NK-92 (cell line): ENCODE data around the gene PTPRJ.

Source experiments
- DNase-seq: peaks from one replicate; lab custom pipeline; 2025; ENCODE audit not compliant: unreplicated experiment; lab: John Stamatoyannopoulos, UW

PTPRJ gene

DNA sequence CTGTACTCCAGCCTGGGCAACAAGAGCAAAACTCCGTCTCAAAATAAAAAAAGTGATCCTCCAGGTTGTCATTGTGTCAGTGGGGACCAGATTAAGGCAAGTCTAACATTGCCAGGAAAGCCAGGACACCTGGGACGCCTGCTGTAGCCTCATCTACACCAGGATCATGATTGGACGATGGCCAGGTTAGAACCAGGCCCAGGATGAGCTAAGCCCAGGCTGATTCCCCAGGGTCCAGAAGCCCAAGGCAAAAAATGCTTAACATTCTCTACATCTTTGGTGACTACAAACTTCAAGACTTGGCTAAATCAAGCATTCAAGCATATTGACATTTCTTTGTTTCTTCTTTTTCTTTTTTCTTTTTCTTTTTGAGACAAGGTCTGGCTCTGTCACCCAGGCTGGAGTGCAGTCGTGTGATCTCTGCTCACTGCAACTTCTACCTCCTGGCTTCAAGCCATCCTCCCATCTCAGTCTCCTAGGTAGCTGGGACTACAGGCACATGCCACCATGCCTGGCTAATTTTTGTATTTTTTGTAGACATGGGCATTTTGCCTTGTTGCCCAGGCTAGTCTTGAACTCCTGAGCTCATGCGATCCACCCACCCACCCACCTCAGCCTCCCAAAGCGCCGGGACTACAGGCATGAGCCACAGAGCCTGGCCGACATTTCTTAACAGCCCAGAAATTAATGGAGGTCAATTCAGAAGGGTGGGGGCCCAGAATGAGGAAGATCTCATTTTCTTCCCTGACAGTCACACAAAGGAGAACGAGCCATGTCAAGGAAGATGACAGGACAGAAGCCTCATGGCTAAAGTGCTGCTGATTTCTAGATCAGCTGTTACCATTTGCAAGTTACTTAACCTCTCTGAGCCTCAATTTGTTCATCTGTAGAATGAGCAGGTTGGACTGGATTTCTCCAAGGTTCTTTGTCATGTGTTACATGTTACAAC is 12.5 kb upstream of the PTPRJ start:
- DNase-seq: no peak

DNA sequence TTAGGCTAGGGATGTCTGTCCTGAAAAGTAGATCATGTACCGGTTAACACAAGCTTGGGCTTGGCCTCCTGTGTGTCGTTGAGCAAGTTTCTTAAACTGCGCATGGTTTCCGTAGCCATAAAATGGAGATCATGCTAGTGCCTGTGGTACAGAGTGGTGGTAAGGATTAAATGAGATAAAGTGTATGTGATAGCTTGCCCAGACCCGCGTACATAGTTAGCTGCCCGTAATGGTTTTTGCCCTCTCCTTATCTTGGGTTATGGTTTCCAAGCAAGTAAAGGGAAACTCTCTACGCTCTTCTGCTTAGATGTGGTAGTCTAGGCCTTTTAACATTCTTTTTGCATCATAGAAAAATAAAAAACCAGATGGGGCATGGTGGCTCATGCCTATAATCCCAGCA is 11.0 kb upstream of the PTPRJ start:
- no peak for DNase-seq

DNA sequence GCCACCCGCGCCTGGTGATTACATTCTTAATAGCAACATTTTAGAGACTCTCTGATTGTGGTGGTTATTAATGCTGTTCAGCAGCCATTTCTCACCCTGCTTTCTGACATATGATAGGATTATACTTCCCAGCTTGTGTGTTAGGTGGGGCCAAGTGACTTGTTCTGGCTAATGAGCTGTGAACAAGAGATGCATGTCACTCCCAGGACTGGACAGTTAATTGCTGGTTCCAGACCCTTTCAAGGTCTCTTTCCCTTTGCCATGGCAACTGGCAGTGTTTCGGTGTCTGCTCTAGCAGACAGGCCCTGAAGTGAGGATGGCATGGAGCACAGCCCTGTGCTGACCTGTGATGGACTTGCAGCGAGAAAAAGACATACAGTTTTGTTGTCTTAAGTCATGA is 8.9 kb upstream of the PTPRJ start:
- no peak for DNase-seq

DNA sequence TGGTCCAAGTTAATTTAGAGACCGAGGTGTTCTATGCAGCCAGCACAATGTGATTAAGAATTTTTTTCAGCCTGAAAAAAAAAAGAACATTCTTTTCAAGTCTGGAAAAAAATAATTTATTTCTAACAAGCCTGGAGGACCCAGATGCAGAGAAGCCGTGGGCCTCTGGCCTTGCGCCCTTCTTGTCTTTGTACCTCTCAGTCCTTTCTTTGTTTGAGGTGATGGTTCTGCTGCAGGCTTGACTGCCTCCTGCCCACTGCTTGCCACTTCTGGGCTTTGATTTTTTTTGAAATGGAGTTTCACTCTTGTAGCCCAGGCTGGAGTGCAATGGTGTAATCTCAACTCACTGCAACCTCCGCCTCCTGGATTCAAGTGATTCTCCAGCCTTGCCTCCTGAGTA is 7.2 kb upstream of the PTPRJ start:
- no peak for DNase-seq

DNA sequence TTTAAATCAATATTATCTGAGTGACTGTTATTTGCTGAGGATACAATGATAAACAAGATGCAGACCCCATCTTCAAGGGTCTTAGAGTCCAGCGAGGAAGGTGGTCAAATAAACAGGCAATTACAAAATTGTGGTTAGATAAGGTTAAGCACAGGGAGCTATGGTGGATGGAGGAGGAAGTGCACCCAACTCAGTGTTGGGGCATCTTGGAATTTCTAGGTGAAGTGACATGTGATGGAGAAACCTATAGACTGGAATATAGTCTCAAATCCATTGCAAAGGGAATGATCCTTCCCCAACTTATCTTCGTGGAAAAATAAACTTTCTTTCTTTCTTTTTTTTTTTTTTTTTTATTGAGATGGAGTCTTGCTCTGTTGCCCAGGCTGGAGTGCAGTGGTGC is 3.4 kb upstream of the PTPRJ start:
- DNase-seq: no peak

DNA sequence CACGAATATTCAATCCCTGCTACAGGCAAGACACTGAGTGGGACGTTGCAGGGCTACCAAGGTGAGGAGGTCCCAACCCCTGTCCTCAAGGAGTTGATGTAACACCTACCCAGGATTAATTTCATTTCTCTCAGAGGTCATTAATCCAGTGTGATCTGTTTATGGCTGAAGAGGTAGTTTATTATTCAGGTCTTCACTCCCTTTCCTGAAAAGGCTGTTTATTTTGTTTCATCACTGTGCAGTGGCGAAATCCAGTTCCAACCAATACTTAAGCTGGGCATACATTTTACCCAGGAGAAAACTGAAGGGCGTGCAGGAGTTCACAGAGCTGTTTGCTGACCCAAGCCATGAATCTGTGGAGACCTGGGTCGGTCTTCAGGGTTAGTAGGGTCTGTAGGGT is 2.7 kb upstream of the PTPRJ start:
- DNase-seq: no peak

DNA sequence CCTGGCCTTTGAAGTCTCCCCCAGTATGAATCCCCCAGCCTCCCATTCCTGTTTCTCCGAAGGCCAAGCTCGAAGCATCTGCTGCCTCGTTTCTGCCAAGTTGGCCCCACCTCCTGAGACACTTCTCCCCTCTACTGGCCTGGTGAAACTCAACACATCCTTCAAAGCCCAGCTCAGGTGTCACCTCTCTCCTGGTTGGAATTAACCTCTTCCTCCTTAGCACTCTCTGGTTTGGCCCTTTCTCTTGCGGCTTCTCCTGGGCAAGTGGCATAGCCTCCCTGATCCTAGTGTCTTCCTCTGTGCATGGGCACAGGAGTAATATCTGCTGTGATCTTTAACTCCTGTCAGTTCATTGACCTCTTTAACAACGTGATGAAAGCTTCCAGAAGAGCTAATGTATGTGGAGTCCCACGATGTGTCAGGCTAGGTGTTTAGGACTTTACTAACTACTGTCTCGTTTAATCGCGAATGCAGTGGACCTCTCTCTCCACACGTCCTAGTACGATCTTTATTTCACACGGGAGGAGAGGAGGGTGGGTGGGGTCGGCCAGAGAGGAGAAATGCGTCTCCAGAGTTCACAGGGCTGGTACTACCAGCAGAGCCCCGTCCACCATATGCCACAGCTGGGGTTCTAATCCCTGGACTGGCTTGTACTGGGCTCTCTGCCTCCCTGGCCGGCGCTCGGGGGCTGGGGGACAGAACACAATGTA is 826 bp upstream of the PTPRJ start:
- DNase-seq: no peak

DNA sequence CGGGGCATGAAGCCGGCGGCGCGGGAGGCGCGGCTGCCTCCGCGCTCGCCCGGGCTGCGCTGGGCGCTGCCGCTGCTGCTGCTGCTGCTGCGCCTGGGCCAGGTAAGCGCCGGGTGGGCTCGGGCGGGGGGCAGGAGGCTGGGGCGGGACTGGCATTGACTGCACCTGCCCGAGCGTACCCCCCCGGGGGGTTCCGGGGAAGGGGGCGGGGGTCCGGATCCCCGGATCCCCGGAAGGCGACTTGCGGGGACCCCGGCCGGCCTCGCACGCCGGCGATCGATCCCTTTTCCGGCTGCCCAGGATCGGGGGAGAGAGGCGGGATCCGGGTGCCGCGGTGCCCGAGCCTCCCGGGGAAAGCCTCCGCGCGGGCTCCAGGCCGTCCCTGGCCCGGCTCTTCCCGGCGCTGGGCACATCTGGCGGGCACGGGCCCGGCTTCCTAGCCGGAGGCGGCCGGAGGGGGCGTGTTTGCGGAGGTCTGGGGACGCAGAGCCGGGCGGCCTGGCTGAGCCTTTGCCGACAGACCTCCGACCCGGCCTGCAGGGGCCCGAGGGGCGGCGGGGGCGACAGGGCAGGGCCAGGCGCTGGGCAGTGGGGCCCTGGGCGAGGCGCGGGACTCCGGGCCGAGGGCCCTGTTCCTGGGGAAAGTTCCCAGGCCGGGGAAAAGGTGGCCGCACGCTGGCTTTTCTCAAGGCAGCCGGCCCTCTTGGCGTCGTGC is 705 bp downstream of the PTPRJ start:
- no peak for DNase-seq

DNA sequence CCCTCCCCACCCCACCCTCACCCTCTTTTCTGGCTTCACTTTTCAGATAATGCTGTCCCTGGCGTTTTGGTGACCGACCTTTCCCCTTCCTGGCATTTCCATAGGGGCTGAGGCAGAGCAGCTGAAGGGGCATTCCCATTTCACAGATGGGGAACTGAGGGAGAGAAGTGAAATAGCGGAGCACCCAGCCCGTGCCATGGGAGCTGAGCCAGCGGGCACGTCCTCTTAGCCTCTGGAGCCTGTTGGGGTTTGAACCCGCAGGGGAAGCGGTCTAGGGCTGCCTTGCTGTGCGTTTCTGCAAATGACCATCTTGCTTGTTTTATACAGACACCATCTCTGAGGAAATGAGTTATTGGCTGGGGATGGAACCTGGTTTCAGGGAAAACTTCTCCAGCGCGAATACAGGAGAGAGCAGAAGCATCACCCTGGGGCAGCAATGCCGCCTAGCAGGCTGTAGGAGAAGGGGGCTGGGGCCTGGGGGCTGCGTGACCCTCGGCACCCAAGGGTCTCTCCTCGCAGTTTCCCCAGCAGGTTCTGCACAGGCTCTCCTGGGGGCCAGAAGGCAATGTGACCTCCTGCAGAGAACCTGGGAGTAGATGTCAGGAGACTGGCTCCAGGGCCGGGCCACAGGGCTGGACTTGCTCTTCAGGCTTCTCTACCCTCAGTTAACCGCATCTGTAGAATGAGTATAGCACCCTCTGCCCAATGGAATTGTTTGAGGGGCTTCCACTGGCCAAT is 1.5 kb downstream of the PTPRJ start:
- DNase-seq: no peak

DNA sequence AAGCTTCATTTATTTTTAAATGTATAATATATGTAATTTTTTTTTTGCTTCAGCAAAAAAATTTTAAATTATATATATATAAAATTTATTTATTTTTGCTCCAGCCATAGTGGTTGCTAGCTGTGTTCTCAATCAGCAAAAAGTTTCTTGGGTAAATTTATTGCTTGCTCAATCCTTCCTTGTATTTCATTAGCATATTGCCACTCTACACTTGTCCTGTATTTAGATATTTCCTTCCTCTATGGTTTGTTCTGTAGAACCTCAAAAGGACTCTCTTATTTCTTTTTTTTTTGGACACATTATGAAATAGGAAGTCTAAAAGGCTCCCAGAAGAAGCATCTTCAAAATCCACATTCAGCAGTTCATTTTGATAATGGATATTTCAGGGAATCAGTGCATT is 2.3 kb downstream of the PTPRJ start:
- DNase-seq: no peak

DNA sequence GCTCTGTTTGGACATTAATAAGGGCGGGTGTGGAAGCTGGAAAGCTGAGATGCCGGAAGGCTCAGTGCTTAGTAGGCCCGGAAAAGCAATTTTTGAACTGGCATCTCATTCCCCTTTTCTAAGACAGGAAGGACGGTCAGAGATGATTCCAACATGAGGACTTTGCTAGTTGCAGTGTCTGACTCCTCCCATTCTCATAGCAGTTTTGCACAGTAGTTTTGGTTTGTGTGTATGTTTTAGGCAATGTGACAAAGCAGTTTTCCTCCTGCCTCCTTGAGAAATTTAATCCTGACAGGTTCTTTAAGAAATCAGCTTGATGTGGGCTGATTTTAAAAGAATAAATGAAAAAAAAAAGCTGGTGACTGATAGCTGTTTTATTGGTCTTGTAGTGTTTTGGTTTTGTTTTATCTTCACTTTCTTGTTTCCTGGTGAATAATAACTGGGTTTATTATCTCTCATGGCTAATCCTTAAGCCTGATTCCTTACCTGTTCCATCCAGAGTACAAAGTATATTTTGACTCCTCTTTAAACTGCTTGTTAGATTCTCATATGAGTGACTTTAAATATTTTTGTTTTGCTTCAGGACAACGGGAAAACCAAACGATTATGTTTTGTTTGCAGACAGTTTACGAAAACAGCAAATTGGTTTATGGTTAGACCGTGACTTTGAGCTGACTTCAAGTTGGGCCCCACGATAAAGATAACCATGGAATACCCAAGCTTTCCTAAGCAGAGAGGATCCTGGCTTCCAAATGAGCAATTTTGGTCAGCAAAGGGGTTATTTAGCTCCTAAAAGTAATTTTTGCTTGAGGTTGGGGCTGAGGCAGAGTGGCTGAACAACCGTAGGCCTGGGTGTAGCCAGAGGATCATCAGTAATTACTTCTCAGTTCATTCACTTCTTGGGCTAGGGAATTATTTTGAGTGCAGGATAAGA is 3.4 kb downstream of the PTPRJ start:
- DNase-seq: no peak

DNA sequence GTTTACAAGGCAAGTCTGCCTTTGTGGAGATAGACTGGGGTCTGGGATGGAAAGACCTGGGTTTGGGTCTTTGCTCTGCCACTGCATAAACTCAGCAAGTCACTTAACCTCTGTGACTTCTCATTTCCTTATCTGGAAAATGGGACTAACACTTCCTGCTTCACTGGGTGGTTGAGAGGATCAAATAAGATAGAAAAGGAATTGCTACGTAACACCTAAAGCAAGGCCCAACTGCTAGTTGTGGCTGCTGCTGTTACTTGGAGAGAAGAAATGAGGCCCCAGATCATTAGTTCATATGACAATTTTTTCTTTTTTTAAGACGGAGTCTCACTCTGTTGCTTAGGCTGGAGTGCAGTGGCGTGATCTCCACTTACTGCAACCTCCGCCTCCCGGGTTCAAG is 5.9 kb downstream of the PTPRJ start:
- DNase-seq: no peak

DNA sequence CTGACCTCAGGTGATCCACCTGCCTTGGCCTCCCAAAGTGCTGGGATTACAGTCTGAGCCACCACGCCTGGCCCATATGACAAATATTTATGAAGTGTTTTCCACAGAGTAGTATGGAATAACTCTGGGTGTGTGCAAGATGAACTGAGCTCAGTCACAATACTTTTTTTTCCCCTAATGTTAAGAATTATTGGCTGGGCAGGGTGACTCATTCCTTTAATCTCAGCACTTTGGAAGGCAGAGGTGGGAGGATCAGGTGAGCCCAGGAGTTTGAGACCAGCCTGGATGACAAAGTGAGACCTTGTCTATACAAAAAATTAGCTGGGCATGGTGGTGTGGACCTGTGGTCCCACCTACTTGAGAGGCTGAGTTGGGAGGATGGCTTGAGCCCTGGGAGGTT is 6.4 kb downstream of the PTPRJ start:
- DNase-seq: no peak

DNA sequence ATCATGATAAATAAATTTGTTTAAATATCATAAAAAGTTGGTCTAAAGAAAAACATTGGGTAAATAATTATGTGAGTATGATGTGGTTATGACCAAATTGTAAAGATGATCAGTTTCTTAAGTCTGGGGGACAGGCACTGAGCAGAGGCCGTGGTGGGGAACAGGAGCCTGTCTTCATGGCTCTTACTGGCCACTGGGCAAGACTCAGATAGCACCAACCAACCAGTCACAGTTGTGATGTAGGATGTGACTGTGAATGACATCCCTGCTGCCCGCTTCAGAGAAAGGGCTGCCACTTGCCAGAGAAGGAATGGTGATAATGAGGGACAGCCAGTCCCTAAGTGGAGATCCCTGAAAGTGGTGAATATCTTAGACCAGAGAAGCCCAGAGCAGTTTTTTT is 7.0 kb downstream of the PTPRJ start:
- no peak for DNase-seq

DNA sequence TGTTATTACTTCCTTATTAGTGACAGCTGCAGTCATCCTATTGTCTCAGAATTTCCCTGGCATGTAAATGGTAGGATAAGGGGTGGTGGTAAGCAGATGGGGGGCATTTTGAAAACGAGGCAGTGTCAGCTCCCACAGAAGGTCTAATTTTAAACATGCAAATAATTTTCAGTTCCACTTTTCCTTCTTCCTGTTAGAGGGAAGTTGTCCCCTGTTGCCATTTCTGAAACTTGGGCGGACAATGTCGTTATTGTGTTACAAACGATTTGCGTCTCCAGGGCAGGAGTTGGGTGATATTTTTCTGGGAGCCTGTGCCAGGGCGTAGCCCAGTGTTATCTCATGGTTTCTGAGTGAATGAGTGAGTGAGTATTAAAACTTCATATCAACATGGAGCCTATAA is 7.4 kb downstream of the PTPRJ start:
- no peak for DNase-seq

DNA sequence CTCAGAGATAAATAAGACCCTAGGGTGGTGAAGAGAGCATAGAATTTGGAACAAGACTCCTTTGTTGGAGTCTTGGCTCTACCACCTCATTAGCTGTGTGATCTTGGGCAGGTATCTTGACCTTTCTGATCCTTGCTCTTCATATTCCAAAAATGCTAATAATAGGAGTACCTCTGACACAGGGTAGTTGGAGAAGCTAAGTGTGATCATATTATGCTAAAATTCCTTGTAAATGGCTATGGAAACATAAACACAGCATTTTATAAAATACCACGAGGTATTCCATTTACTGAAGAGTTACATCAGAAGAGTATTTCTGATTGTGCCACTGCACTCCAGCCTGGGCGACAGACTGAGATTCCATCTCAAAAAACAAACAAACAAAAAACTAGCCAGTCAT is 9.4 kb downstream of the PTPRJ start:
- DNase-seq: no peak

DNA sequence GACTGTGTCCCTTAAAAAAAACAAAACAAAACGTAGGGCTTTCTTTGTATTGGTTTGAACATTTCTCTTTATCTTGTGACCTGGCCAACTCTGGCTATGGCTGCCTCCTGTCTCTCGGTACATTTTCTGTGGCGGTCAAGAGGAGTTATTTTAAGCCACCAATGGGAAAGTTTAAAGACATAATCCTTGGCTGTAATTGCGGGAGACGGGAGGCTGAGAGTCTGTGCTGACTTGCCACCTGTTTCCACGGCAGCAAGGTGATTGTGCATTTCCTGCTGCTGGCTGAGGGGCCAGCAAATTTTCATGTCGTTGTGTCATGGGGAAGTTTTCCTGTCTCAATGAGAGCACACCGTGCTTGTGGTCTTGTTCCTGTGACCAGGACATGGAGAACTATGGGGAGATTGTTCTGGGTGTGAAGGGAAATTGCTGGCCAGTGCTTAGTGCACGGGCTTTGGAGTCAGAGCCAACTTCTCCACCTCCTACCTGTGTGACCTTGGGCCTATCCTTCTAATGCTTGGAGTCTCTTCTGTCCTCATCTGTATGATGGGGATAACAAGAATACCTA is 11.0 kb downstream of the PTPRJ start:
- DNase-seq: no peak

DNA sequence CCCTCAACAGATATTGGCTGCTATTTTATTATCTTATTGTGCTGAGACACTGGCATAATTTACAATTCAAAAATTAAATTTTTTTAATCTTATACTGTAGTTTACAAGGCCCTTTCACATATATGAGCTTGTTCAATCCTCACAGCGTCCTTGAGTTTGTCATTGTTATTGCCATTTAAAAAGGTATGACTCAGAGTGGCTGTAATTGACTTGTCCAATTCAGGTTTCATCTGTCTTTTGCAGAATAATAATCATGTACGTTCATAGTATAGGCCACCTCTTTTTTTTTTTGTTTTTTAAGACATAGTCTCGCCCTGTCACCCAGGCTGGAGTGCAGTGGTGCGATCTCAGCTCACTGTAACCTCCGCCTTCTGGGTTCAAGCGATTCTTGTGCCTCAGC is 11.5 kb downstream of the PTPRJ start:
- DNase-seq: no peak

DNA sequence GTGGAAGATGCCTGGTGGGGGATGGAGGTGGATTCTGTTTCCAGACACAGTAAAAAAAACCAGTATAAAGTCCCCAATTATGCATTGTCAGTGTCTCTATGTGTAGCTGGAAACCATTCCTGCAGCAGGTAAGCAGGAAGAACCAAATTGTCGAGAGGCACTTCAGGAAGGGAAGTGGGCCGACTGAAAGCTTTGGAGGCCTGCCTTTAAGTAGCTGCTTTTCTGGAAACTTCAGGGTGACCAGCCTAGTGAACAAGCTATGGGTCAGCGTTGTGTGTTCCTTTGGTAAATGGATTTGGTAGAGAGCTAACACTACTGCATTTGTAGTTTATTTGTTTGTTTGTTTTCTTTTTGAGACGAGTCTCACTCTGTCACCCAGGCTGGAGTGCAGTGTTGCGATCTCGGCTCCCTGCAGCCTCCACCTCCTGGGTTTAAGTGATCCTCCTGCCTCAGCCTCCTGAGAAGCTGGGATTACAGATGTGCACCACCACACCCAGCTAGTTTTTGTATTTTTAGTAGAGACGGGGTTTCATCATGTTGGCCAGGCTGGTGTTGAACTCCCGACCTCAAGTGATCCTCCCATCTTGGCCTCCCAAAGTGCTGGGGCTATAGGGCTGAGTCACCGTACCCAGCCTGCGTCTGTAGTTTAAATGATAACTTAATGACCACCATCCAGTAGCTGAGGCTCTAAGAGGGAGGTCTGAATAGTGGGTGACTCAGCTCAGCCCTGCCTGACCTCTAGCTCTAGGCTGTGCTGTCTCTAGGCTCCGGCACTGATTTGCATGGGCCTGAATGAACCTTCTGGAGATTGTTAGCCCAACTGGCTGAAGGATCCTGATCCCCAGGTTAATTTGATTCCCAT is 12.8 kb downstream of the PTPRJ start:
- DNase-seq: no peak
